LNCaP clone FGC (cell line): Measurements from ENCODE around the gene SETX.
A peak's percentile ranks its signal among the peaks of the same experiment; 100 is the strongest.

ENCODE experiments used
- DNase-seq: peaks from one replicate; pipeline ENCODE4 v3.0.0-alpha.2; 2011; ENCODE audit warnings: low read depth
- H3K4me3 ChIP-seq: 2 replicates; pipeline ENCODE4 v1.5.1; 2011; ENCODE audit warnings: mild to moderate bottlenecking, low read depth, low read length, control low read depth
- TF ChIP-seq, protein P1 (sequence below): IDR thresholded peaks from 2 replicates; pipeline ENCODE4 v1.5.1; 2012; ENCODE audit warnings: mild to moderate bottlenecking; ENCODE audit not compliant: control insufficient read depth, insufficient read depth; ENCODE audit errors: extremely low read depth

Gene SETX

DNA sequence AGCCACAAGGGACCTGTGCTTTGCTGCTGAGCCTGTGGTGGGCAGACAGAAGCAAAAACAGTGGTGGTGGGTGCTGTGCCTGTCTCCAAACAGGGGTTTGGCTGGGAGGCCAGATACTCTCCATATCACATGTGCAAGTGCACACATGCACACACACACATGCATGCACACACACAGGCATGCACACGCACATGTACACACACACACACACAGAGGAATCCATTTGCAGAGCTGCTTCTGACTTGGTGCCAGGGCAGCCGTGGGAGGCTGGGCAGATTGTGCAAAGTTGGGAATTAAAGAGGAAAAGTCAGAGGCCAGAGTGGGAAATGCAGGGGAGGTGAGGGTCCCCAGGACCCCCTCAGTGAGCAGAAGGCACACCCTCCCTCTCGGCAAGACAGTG, 121.6 kb downstream of the SETX start:
- DNase-seq: no peak
- no peak overlapping the region for H3K4me3 ChIP-seq
- TF ChIP-seq, protein P1, sequence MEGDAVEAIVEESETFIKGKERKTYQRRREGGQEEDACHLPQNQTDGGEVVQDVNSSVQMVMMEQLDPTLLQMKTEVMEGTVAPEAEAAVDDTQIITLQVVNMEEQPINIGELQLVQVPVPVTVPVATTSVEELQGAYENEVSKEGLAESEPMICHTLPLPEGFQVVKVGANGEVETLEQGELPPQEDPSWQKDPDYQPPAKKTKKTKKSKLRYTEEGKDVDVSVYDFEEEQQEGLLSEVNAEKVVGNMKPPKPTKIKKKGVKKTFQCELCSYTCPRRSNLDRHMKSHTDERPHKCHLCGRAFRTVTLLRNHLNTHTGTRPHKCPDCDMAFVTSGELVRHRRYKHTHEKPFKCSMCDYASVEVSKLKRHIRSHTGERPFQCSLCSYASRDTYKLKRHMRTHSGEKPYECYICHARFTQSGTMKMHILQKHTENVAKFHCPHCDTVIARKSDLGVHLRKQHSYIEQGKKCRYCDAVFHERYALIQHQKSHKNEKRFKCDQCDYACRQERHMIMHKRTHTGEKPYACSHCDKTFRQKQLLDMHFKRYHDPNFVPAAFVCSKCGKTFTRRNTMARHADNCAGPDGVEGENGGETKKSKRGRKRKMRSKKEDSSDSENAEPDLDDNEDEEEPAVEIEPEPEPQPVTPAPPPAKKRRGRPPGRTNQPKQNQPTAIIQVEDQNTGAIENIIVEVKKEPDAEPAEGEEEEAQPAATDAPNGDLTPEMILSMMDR: no peak

DNA sequence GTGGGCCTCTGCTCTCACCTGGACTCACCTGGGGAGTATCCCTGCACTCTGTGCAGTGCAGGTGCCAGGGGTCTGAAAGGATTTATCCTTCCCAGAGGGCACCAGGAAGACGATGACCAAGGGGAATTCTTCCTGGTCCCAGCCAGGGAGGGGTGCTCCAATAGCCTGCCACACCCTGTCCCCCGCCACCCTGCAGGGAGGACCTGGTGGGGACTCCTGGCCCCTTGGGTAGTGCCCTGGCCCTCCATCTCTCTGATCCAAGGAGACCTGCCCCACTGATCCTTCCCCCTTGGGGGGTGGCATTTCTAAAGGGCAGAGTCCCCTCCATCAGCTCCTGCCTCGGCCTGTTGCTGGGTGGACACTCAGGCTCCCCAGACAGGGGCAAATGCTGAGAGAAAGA, 122.3 kb downstream of the SETX start:
- TF ChIP-seq, protein P1: no peak
- H3K4me3 ChIP-seq: no peak overlapping the region
- DNase-seq: no peak

DNA sequence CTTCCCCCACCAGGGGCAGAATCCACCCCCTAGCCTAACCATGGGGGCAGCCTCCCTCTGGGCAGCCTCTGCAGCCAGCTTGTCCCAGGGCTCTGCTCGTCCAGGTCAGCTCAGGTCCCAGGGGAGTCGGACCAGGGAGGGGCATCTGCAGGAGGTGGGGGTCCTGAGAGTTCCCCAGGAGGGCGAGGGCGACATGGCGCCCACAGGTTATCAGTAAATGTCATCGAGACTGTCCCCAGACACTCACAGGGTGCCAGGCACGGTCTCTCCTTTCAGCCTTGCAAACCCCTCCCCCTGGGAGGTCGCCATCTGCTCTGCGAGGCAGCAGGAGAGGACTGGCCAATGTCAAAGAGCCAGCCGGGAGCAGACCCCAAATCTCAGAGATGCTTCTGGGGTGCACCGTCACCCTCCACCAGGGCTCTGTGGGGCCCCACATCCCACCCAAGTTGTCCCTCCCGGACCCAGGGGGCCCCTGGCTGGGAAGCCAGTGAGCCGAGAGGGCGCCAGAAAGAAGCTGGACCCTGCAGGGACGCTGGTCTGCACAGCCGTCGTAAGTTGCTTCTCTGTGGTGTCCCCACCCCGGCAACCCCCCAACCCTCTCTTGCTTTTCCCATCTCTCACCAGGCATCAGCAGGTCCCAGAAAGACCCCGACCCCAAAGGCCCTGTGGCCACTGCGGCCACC, 123.6 kb downstream of the SETX start:
- no peak overlapping the region for H3K4me3 ChIP-seq
- DNase-seq: no peak
- TF ChIP-seq, protein P1: no peak

DNA sequence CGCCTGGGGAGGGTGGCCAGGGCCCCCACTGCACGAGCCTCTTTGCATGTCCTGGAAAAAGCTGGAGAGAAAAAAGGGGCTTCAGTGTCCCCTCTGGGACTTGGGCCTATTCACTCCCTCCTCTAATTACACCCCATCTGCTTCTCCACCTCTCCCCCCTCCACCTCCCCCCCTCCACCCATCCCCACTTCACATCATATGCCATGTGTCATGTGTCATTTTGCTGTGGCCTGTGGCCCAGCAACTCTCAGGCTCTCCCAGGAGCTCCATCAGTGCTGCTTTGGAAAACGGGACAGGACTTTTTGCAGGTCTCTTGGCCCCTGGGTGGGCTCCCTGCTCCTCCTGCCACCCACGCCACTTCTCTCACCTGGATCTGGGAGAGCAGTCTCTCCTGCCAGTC, 124.2 kb downstream of the SETX start:
- no peak for DNase-seq
- no peak overlapping the region for H3K4me3 ChIP-seq
- TF ChIP-seq, protein P1: no peak

DNA sequence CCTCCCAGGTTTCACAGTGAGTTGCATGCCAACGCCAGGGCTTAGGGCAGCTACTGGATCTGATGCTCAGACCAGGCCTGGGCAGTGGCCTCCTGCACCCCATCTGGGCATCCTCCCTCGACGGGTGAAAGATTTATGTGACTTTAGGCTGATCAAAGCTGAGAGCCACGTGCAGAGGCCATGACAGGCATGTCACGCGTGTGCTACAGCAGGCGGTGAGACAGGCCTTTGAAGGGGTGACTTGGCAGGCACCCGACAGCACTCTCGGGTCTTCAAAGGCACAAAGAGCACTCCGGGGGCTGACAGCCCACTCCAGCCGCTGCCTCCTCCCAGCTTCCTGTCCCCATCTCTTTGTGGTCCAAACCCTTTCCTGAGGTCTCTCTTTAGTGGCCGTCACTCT, 126.7 kb downstream of the SETX start:
- no peak overlapping the region for H3K4me3 ChIP-seq
- TF ChIP-seq, protein P1: no peak
- DNase-seq: no peak

DNA sequence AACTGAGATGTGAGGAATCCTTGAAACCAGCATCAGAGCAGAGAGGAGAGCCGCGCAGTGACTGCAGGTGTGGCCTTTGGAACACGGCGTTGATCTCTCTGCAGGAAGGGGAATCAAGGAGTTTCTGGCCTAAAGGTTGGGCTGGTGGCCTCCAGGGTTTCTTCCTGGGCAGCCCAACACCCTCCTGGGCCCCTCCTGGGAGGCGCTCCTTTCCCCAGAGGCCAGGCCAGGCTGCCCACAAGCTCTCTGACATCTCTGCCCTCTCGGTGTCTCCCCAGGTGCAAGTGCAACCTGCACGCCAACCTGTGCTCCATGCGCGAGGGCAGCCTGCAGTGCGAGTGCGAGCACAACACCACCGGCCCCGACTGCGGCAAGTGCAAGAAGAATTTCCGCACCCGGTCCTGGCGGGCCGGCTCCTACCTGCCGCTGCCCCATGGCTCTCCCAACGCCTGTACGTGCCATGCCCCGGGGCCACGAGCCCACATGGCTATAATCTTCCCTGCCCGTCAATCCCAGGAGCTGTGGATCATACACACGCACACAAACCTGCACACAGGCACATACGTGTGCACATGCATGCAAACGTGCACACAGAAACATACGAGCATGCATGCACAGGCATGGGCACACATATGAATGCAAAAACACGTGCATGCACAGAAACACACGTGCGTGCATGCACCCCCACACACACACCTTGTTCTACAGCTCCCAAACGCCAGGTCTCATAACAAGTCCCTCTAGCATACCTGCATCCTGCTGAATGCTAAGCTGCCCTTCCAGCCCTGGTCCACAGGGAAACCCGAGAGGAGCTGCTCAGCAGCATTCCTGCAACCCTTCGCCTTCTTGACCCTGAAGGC, 128.0 kb downstream of the SETX start:
- TF ChIP-seq, protein P1: no peak
- H3K4me3 ChIP-seq: no peak overlapping the region
- DNase-seq: no peak

DNA sequence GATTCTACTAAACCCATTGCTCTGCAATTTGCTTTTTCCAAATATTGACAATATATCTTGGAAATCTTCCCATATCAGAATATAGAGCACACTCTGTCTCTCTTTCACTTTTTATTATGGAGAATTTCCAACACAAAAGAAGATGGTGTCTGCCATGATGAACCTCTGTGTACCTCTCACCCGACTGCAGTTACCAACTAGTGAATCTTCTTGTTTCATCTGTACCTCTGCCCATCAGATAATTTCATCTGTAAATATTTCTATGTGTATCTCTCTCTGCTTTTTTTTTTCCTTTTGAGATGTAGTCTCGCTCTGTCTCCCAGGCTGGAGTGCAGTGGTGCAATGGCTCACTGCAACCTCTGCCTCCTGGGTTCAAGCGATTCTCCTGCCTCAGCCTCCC, 130.1 kb downstream of the SETX start:
- TF ChIP-seq, protein P1: no peak
- H3K4me3 ChIP-seq: no peak overlapping the region
- DNase-seq: peak; percentile 99
